Activated naive CD4-positive, alpha-beta T cell treated with anti-CD3 and anti-CD28 coated beads for 36 hours (primary cell): ENCODE results near the gene ARHGDIG. TPM values are rescaled to one million over a fixed set of nuclear protein-coding genes. Genes with fewer than 3 reads are reported as not detected.

ENCODE experiments used
- CTCF ChIA-PET: fragments of 350-600 bp; sonication (Branson Sonifier 250); formaldehyde crosslinking; loops from one replicate; lab custom pipeline; 2021; ENCODE audit warnings: antibody characterized with exemption; lab: Charles Lee
- DNase-seq: peaks from one replicate; pipeline ENCODE4 v3.0.0-alpha.2; 2020
- H3K27ac Mint-ChIP-seq: one replicate; pipeline ENCODE4 v1.8.0; 2021; ENCODE audit warnings: mild to moderate bottlenecking, mixed read lengths
- H3K27me3 Mint-ChIP-seq: one replicate; pipeline ENCODE4 v1.8.0; 2021; ENCODE audit warnings: low read depth, mixed read lengths
- H3K36me3 Mint-ChIP-seq: one replicate; pipeline ENCODE4 v1.8.0; 2021; ENCODE audit warnings: low read depth, mixed read lengths
- H3K4me1 Mint-ChIP-seq: one replicate; pipeline ENCODE4 v1.8.0; 2021; ENCODE audit warnings: low read depth, mixed read lengths
- H3K4me3 Mint-ChIP-seq: one replicate; pipeline ENCODE4 v1.8.0; 2021; ENCODE audit warnings: mild to moderate bottlenecking, moderate library complexity, mixed read lengths
- H3K9me3 Mint-ChIP-seq: one replicate; pipeline ENCODE4 v1.8.0; 2021; ENCODE audit warnings: mixed read lengths
- intact Hi-C: fragments of 100-400 bp; cut with micrococcal nuclease; formaldehyde crosslinking; loops from one replicate; pipeline ENCODE4 v1.15.1; 2023
- total RNA-seq, 2 experiments: library from RNA; stranded (reverse); gene quantifications; one replicate each; pipeline ENCODE4 v1.2.3, GENCODE V29; 2021

ARHGDIG gene
- total RNA-seq, 2 experiments from 2014 or later = not detected

DNA sequence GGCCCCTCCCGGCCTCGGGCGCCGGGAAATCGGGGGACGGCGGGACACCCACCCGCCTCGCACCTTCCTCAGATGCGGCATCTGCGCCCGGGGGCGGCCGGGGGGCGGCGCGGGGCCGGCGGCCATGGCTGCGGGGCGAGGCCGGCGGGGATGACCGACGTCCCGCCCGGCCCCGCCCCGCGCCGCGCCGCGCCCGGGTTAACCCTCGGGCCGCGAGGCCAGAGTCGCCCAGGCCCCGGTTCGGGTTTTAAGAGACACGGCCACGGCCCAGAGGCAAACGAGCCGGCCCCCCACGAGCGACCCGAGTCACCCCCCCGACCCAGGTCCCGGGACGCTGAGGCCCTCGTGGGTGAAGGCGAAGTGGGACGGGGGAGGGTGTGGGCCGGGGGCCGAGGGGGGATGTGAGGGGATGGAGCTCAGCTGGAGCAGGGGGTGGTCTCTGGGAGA is 4.6 kb upstream of the ARHGDIG start, which contains the start of gene RGS11:
Gene RGS11, minus strand, starts transcription at position 159 of the 447 bp plus-strand sequence. Its CDS starts 33 bp downstream, at position 126.
- H3K27ac Mint-ChIP-seq = no peak within 1 kb of the TSS
- peaks cover 8% of the 10 kb centered on the region for H3K4me1 Mint-ChIP-seq
- H3K9me3 Mint-ChIP-seq = no peaks in the 10 kb centered on the region
- peaks cover 18% of the 10 kb centered on the region for H3K27me3 Mint-ChIP-seq
- DNase-seq = no peak
- H3K36me3 Mint-ChIP-seq = no peaks in the 10 kb centered on the region
- intact Hi-C loops = no loop called here
- peak within 1 kb of the TSS; percentile 58 for H3K4me3 Mint-ChIP-seq
- CTCF ChIA-PET = no interaction called here

DNA sequence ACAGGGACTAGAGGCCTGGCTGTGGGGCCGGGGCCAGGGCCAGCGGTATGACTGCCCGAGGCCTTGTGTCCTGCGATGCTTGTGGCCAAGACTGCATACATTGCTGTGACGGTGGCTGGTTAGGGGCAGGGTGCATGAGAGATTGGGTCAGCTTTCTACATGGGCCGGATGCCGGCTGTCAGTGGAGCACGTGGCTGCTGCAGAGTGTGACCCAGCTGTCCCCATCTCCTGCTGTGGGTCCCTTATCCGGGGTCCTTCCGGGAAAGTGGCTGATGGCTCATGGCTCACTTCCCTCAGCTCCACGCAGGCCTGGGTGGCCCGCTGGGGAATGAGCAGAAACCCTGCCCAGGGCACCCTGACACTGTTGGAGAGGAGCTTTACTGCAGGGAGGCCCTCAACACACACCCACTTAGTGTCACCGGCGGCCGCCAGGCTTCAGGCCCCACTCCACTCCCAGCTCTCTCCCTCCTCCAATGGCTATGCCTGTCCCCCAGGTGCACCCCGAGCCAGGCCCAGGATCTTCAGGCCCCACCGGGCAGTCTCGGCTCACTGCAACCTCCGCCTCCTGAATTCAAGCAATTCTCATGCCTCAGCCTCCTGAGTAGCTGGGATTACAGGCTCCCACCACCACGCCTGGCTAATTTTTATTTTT is 3.8 kb upstream of the ARHGDIG start:
- Mint-ChIP-seq H3K9me3 (no peaks in the 10 kb centered on the region), H3K4me1 (peaks cover 8% of the 10 kb centered on the region), H3K27ac (no peak overlapping the region), H3K36me3 (no peaks in the 10 kb centered on the region), H3K4me3 (peak overlapping the region; percentile 58), H3K27me3 (peaks cover 18% of the 10 kb centered on the region)
- no peak for DNase-seq
- intact Hi-C loops = no loop called here
- CTCF ChIA-PET = interaction anchor here (1.0 kb wide), 1 partner anchor 95 kb away, joined by 3 read pairs; no protein-coding TSS in a partner anchor

DNA sequence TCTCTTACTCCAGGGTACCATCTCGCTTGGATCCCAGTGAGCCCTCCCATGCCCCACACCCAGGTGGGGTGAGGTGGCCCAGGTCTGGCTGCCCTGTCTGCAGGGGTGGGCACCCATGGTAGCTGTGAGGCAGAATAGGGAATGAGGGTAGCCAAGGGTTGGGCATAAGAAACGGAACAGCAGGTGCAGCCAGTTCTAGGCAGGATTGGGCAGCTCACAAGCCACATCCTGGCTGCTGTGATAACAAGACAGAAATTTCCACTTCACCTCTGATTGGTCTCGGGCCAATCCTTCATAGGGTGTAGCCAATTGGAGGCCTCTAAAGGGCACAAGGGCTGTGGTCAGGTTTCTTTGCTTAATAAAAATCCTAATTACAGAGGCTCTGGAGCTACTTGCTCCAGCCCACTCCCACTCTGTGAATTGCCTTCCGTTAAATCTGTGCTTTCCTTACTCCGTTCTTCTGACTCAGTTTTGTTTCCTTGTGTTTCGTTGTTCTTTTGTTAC is 1.5 kb upstream of the ARHGDIG start:
- Mint-ChIP-seq H3K27me3 (peaks cover 18% of the 10 kb centered on the region), H3K27ac (no peak overlapping the region), H3K4me1 (peaks cover 8% of the 10 kb centered on the region), H3K4me3 (no peak overlapping the region), H3K9me3 (no peaks in the 10 kb centered on the region), H3K36me3 (no peaks in the 10 kb centered on the region)
- intact Hi-C loops = no loop called here
- CTCF ChIA-PET = interaction anchor here (0.6 to 1.0 kb wide), 2 partner anchors 15 to 84 kb away, joined by 3 to 4 read pairs; no protein-coding TSS in a partner anchor
- peak; percentile 42 for DNase-seq

DNA sequence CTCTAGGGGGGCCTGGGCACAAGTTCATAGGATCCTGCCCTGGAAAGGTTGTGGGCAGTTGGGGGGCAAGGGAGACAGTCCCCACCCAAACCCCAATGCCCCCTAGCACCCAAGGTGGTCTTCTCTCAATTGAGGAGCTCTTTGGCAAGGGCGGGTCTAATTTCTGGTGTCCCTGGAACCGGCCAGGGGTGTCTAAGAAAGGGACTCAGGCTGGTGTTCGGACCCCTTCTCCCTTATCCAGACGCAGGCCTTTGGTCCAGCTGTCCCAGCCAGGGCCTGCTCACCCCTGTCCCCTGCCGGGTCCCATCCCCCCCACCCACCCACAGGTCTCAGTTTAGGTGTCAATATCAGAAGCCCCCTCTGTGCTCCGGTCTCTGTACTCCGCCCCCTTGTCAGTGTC is 860 bp upstream of the ARHGDIG start:
- peaks cover 18% of the 10 kb centered on the region for H3K27me3 Mint-ChIP-seq
- no peak for DNase-seq
- CTCF ChIA-PET = interaction anchor here (0.6 to 1.0 kb wide), 2 partner anchors 16 to 83 kb away, joined by 3 to 4 read pairs; no protein-coding TSS in a partner anchor
- H3K27ac Mint-ChIP-seq = no peak overlapping the region
- intact Hi-C loops = no loop called here
- no peaks in the 10 kb centered on the region for H3K36me3 Mint-ChIP-seq
- H3K9me3 Mint-ChIP-seq = no peaks in the 10 kb centered on the region
- no peak overlapping the region for H3K4me3 Mint-ChIP-seq
- H3K4me1 Mint-ChIP-seq = peaks cover 8% of the 10 kb centered on the region

DNA sequence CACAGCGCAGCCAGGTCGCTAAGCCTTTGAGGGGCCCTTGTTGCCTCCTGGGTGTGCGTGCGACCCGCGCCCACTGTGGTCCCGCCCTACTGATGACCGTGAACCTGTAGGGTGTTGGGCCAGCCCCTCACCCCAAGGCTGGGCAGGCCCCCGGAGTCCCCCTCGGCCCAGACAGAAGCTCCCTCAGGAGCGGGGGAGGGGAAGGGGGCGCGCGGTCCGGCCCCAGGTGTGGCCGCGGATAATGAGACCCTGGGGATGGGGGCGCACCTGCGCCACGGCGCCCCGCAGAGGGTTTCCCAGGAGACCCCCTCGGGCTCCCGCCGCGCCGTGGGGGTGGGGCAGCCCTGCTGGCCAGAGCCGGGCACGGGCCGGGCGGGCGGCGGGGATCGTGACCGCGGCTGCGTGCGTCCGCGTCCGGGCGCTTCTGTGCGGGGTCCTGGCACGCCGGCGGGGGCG is 358 bp upstream of the ARHGDIG start:
- Mint-ChIP-seq H3K27ac (no peak overlapping the region), H3K36me3 (no peaks in the 10 kb centered on the region), H3K4me1 (peaks cover 7% of the 10 kb centered on the region), H3K4me3 (no peak overlapping the region), H3K9me3 (no peaks in the 10 kb centered on the region), H3K27me3 (peaks cover 16% of the 10 kb centered on the region)
- intact Hi-C loops = no loop called here
- no peak for DNase-seq
- CTCF ChIA-PET = no interaction called here

DNA sequence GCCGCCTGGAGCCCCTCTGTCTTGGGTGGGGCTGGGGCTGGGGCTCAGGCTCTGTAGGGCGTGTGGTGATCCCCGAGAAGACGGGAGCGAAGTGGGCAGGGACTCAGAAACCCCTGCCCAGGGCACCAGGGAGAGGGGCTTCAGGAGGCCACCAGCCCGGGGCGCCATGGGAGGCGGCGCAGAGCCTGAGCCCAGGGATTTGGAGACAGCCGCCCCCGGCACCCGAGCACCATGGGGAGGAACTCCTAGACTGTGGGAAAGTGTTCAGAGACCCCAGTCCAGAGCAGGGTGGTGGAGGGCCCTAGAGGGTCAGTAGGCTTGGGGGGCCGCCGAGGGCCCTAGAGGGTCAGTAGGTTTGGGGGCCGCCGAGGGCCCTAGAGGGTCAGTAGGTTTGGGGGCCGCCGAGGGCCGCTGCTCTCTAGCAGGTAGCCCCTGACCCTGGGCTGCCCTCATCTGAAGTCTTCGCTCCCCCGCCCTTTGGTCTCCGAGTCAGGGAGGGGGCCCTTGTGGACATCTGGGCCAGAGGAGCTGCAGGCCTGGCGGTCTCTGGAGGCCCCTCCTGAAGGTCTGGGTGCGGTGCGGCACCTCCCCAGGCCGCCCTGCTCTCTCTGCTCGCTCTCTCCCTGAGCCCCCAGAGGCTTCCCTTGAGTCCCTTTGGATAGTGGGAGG is 734 bp downstream of the ARHGDIG start:
- no peak overlapping the region for H3K27ac Mint-ChIP-seq
- H3K4me3 Mint-ChIP-seq = no peak overlapping the region
- intact Hi-C loops = no loop called here
- H3K4me1 Mint-ChIP-seq = peaks cover 3% of the 10 kb centered on the region
- H3K27me3 Mint-ChIP-seq = peaks cover 13% of the 10 kb centered on the region
- DNase-seq = no peak
- no peaks in the 10 kb centered on the region for H3K9me3 Mint-ChIP-seq
- CTCF ChIA-PET = no interaction called here
- H3K36me3 Mint-ChIP-seq = no peaks in the 10 kb centered on the region

DNA sequence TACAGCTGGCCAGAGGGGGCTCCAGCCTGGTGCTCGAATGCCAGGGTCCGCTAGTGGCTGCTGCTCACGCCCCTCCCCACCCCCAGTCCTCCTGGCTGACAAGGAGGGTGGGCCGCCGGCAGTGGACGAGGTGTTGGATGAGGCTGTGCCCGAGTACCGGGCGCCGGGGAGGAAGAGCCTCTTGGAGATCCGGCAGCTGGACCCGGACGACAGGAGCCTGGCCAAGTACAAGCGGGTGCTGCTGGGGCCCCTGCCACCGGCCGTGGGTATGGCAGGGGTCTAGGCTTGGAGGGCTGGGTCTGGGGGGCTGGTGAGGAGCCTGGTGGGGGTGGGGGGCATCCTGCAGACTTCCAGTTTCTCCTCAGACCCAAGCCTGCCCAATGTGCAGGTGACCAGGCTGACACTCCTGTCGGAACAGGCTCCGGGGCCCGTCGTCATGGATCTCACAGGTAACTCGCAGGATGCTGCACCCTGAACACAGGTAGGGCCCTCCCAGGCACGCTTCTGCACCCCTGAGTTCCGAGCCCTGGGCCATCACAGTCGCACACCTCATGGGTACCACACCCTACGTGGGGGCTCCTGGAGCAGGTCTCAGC is 1.4 kb downstream of the ARHGDIG start:
- CTCF ChIA-PET = no interaction called here
- no peaks in the 10 kb centered on the region for H3K4me1 Mint-ChIP-seq
- no peaks in the 10 kb centered on the region for H3K36me3 Mint-ChIP-seq
- no peak for DNase-seq
- intact Hi-C loops = no loop called here
- no peaks in the 10 kb centered on the region for H3K9me3 Mint-ChIP-seq
- peaks cover 9% of the 10 kb centered on the region for H3K27me3 Mint-ChIP-seq
- no peak overlapping the region for H3K4me3 Mint-ChIP-seq
- H3K27ac Mint-ChIP-seq = no peak overlapping the region

DNA sequence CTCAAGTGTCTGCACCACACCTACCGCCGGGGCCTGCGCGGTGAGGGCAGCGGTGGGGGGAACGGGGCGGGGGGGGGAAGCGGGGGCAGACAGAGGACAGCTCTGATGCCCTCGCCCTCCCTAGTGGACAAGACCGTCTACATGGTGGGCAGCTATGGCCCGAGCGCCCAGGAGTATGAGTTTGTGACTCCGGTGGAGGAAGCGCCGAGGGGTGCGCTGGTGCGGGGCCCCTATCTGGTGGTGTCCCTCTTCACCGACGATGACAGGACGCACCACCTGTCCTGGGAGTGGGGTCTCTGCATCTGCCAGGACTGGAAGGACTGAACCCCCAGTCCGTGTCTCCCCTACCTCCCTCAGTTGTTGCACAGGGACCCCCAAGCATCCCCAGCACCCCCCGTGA is 2.1 kb downstream of the ARHGDIG start:
- no peak for DNase-seq
- CTCF ChIA-PET = no interaction called here
- Mint-ChIP-seq H3K27ac (no peak overlapping the region), H3K4me1 (no peaks in the 10 kb centered on the region), H3K27me3 (peaks cover 3% of the 10 kb centered on the region), H3K36me3 (peaks cover 2% of the 10 kb centered on the region), H3K4me3 (no peak overlapping the region), H3K9me3 (no peaks in the 10 kb centered on the region)
- intact Hi-C loops = no loop called here

DNA sequence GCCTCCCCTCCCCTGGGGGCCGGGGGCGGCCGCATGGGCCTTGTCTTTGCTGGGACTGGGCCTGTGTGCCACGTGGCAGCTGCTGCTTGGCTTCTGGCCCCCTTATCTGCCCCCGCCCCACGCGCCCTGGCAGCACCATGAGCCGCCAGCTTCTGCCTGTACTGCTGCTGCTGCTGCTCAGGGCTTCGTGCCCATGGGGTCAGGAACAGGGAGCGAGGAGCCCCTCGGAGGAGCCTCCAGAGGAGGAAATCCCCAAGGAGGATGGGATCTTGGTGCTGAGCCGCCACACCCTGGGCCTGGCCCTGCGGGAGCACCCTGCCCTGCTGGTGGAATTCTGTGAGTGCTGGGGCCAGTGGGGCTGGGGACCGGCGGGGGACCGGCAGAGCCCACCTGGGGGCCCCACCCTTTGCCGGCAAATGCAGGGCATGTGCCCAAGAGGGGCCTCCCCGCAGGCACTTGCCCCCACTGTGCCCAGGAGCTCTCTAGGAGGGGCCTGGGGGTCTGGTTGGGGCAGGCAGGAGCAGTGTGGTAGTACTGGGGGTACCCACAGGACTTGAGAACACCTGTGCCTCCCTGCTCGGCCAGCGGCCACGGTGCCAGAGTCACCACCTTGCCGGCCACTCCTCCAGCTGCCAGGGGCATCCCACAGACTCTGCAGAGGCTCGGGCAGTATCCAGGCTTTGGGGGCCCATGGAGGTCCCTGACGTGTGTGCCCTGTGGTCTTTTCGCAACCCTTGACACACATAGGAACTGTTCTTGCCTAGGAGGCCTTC is 2.8 kb downstream of the ARHGDIG start, which contains the start of gene PDIA2:
Gene PDIA2, plus strand, starts transcription at position 132 of the 773 bp plus-strand sequence. Its CDS starts 6 bp downstream, at position 138.
- no peaks in the 10 kb centered on the region for H3K4me1 Mint-ChIP-seq
- H3K9me3 Mint-ChIP-seq = no peaks in the 10 kb centered on the region
- intact Hi-C loops = no loop called here
- H3K36me3 Mint-ChIP-seq = peaks cover 2% of the 10 kb centered on the region
- H3K27me3 Mint-ChIP-seq = peaks cover 3% of the 10 kb centered on the region
- no peak within 1 kb of the TSS for H3K27ac Mint-ChIP-seq
- DNase-seq = no peak
- no peak within 1 kb of the TSS for H3K4me3 Mint-ChIP-seq
- CTCF ChIA-PET = interaction anchor here (0.5 kb wide), 1 partner anchor 73 kb away, joined by 3 read pairs; no protein-coding TSS in a partner anchor

DNA sequence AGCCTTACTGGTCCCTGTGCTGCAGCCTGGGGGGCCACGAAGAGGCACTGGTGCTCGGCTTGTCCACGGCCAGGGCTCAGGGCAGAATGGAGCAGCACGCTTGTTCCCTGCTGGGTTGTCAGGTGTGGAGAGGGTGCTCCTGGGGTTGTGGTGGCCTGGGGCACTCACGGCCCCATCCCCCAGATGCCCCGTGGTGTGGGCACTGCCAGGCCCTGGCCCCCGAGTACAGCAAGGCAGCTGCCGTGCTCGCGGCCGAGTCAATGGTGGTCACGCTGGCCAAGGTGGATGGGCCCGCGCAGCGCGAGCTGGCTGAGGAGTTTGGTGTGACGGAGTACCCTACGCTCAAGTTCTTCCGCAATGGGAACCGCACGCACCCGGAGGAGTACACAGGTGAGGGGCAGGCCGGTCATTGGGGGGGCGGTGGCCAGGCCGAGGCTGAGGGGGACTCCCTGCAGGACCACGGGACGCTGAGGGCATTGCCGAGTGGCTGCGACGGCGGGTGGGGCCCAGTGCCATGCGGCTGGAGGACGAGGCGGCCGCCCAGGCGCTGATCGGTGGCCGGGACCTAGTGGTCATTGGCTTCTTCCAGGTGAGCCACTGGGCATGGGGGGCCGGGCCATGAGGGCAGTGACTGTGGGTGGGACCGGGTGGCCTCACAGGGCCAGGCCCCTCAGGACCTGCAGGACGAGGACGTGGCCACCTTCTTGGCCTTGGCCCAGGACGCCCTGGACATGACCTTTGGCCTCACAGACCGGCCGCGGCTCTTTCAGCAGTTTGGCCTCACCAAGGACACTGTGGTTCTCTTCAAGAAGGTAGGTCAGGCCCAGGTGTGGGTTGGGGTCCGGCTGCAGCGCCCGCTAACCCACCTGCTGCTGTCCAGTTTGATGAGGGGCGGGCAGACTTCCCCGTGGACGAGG is 4.1 kb downstream of the ARHGDIG start:
- peaks cover 2% of the 10 kb centered on the region for H3K36me3 Mint-ChIP-seq
- no peaks in the 10 kb centered on the region for H3K27me3 Mint-ChIP-seq
- no peak for DNase-seq
- CTCF ChIA-PET = no interaction called here
- intact Hi-C loops = no loop called here
- H3K4me3 Mint-ChIP-seq = no peak overlapping the region
- no peaks in the 10 kb centered on the region for H3K4me1 Mint-ChIP-seq
- H3K9me3 Mint-ChIP-seq = no peaks in the 10 kb centered on the region
- no peak overlapping the region for H3K27ac Mint-ChIP-seq
